ENCODE data around the gene LRFN2. TPM values are rescaled to one million over a fixed set of nuclear protein-coding genes. Genes with fewer than 3 reads are reported as not detected.

The LRFN2 gene
- polyA plus RNA-seq, 3 donors, result not detected

GRCh38 chr6:40520084-40520483 is 67.1 kb downstream of the LRFN2 start:
- no peak for TF ChIP-seq CTCF (IDR thresholded peaks at IDR 0.05)
- peaks cover 0 to 3% (median 0%) of the 10 kb centered on the region in 7 donors for H3K9me3 Mint-ChIP-seq
- H3K27me3 Mint-ChIP-seq (ENCODE audit: low read depth in 3 of 3), result peaks cover 5 to 15% (median 13%) of the 10 kb centered on the region in 3 donors
- peak overlapping the region in 1 of 2 donors; percentile 22 for H3K4me3 Mint-ChIP-seq
- Histone ChIP-seq H3K79me2 (ENCODE audit: insufficient read depth, low read length) (no peaks in the 10 kb centered on the region), H4K20me1 (ENCODE audit: insufficient read depth, low read length) (no peaks in the 10 kb centered on the region), H3K4me1 (ENCODE audit: control insufficient read depth in 1 of 2, insufficient read depth in 2 of 2, low read length in 2 of 2) (peaks cover 14 to 19% of the 10 kb centered on the region in 2 donors), H3K4me3 (replicated peaks in 1 of 3; ENCODE audit: low read depth in 2 of 3, low read length in 3 of 3) (no peak overlapping the region), H3K9me3 (replicated peaks in 1 of 2; ENCODE audit: control insufficient read depth in 1 of 2, insufficient read depth in 1 of 2, low read length in 2 of 2) (no peaks in the 10 kb centered on the region), H3K27me3 (ENCODE audit: control insufficient read depth in 2 of 2, insufficient read depth in 2 of 2, low read length in 2 of 2) (no peaks in the 10 kb centered on the region), H3K36me3 (replicated peaks in 1 of 2; ENCODE audit: control insufficient read depth in 1 of 2, insufficient read depth in 2 of 2, low read length in 2 of 2) (no peaks in the 10 kb centered on the region), H2AFZ (ENCODE audit: insufficient read depth, low read depth, low read length, poor library complexity, severe bottlenecking) (no peak overlapping the region), H3K27ac (ENCODE audit: low read depth in 1 of 2, low read length in 2 of 2) (no peak overlapping the region), H3K9ac (ENCODE audit: insufficient read depth, low read length, poor library complexity, severe bottlenecking) (no peak overlapping the region), H3K4me2 (replicated peaks; ENCODE audit: extremely low read depth, low read length, poor library complexity, severe bottlenecking) (peak overlapping the region; percentile 21)
- 0% methylated on average over 4 of the region's 5 CpGs for WGBS (ENCODE audit: insufficient coverage)
- H3K4me1 Mint-ChIP-seq, result peaks cover 14% of the 10 kb centered on the region
- no peak for DNase-seq
- H3K36me3 Mint-ChIP-seq, result no peaks in the 10 kb centered on the region
- intact Hi-C loops (cut with micrococcal nuclease), result no loop called here
- H3K27ac Mint-ChIP-seq, result peak overlapping the region in 3 of 7 donors; percentile 28 to 42 (median 28)

GRCh38 chr6:40517654-40518053 is 69.5 kb downstream of the LRFN2 start:
- no peak overlapping the region for H3K4me3 Mint-ChIP-seq
- intact Hi-C loops (cut with micrococcal nuclease), result no loop called here

More at GRCh38 chr6:40517654-40518053, 69.5 kb downstream of the LRFN2 start:
- peaks cover 2 to 15% (median 13%) of the 10 kb centered on the region in 3 donors for H3K27me3 Mint-ChIP-seq (ENCODE audit: low read depth in 3 of 3)
- H3K9me3 Mint-ChIP-seq, result peaks cover 0 to 3% (median 0%) of the 10 kb centered on the region in 7 donors
- DNase-seq, result no peak
- Histone ChIP-seq H3K27ac (ENCODE audit: low read depth in 1 of 2, low read length in 2 of 2) (no peak overlapping the region), H2AFZ (ENCODE audit: insufficient read depth, low read depth, low read length, poor library complexity, severe bottlenecking) (no peak overlapping the region), H3K4me3 (replicated peaks in 1 of 3; ENCODE audit: low read depth in 2 of 3, low read length in 3 of 3) (no peak overlapping the region), H3K9me3 (replicated peaks in 1 of 2; ENCODE audit: control insufficient read depth in 1 of 2, insufficient read depth in 1 of 2, low read length in 2 of 2) (no peaks in the 10 kb centered on the region), H3K9ac (ENCODE audit: insufficient read depth, low read length, poor library complexity, severe bottlenecking) (no peak overlapping the region), H3K27me3 (ENCODE audit: control insufficient read depth in 2 of 2, insufficient read depth in 2 of 2, low read length in 2 of 2) (no peaks in the 10 kb centered on the region), H3K4me1 (ENCODE audit: control insufficient read depth in 1 of 2, insufficient read depth in 2 of 2, low read length in 2 of 2) (peaks cover 14 to 19% of the 10 kb centered on the region in 2 donors), H3K79me2 (ENCODE audit: insufficient read depth, low read length) (no peaks in the 10 kb centered on the region), H3K36me3 (replicated peaks in 1 of 2; ENCODE audit: control insufficient read depth in 1 of 2, insufficient read depth in 2 of 2, low read length in 2 of 2) (no peaks in the 10 kb centered on the region), H3K4me2 (replicated peaks; ENCODE audit: extremely low read depth, low read length, poor library complexity, severe bottlenecking) (no peak overlapping the region), H4K20me1 (ENCODE audit: insufficient read depth, low read length) (no peaks in the 10 kb centered on the region)
- no peak overlapping the region for H3K27ac Mint-ChIP-seq
- peaks cover 14% of the 10 kb centered on the region for H3K4me1 Mint-ChIP-seq
- H3K36me3 Mint-ChIP-seq, result no peaks in the 10 kb centered on the region
- TF ChIP-seq CTCF (IDR thresholded peaks at IDR 0.05), result no peak
- WGBS (ENCODE audit: insufficient coverage), result no CpG with 5 or more reads among the region's 5 CpGs

Data from CD14-positive monocyte (primary cell).